Parietal lobe (tissue), 2 donors: ENCODE data around the gene SKOR1. TPM values are rescaled to one million over a fixed set of nuclear protein-coding genes. Genes with fewer than 3 reads are reported as not detected.

ENCODE experiments used
- small RNA-seq: library from RNA; depleted of rRNA; stranded (forward); fragments of <200 nt; gene quantifications from one replicate; pipeline ENCODE3, GENCODE V24; 2014; ENCODE audit warnings: low replicate concordance
- total RNA-seq: library from RNA; depleted of rRNA; stranded (reverse); fragments of >200 nt; gene quantifications from one replicate; pipeline ENCODE4 v1.2.3, GENCODE V29; 2014

Gene SKOR1, protein sequence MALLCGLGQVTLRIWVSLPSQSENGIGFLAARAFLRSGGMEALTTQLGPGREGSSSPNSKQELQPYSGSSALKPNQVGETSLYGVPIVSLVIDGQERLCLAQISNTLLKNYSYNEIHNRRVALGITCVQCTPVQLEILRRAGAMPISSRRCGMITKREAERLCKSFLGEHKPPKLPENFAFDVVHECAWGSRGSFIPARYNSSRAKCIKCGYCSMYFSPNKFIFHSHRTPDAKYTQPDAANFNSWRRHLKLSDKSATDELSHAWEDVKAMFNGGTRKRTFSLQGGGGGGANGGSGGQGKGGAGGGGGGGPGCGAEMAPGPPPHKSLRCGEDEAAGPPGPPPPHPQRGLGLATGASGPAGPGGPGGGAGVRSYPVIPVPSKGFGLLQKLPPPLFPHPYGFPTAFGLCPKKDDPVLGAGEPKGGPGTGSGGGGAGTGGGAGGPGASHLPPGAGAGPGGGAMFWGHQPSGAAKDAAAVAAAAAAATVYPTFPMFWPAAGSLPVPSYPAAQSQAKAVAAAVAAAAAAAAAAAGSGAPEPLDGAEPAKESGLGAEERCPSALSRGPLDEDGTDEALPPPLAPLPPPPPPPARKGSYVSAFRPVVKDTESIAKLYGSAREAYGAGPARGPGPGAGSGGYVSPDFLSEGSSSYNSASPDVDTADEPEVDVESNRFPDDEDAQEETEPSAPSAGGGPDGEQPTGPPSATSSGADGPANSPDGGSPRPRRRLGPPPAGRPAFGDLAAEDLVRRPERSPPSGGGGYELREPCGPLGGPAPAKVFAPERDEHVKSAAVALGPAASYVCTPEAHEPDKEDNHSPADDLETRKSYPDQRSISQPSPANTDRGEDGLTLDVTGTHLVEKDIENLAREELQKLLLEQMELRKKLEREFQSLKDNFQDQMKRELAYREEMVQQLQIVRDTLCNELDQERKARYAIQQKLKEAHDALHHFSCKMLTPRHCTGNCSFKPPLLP
- total RNA-seq: 0.63 TPM

DNA sequence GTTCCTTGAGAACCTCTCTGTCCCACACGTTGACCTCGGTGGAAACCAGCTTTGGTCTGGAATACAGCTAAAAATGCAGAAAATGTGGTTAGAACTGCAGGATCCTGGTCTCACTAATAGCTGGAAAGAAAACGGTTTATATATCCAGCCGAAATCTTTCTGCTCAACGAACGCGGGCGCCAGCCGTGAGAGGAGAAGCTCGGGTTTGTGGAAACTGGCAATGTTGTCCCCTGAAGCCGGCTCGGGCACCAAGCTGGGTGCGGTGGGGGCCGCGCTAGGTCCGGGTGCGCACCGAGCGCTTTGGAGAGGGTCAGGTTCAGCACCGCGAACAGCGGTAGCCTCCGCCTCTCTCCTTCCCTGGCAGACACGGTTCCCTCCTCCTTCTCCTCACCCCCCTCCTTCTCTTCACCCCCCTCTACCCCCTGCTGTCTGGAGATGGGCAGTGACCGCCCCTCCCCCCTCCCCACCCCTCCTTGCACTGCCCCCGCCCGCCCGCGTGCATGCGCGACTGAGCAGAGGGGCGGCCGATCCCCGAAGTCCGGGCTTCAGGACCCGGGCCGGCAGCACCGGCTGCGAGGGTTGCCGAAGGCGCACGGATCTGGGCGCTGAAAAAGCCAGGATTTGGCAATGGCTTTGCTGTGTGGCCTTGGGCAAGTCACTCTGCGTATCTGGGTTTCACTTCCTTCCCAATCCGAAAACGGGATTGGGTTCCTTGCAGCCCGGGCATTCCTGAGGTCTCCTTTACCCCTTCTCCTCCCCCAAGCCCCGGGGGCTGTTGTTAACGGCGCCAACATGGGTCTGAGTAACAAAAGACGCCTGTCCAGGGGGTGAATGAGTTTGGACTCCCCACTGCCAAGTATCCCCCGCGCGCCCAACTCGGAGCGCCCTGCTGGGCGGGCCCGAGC, at the start of gene SKOR1:
TSS of gene SKOR1 (plus strand) at position 534 of the 905 bp plus-strand sequence. CDS start at position 628, 94 bp downstream.

DNA sequence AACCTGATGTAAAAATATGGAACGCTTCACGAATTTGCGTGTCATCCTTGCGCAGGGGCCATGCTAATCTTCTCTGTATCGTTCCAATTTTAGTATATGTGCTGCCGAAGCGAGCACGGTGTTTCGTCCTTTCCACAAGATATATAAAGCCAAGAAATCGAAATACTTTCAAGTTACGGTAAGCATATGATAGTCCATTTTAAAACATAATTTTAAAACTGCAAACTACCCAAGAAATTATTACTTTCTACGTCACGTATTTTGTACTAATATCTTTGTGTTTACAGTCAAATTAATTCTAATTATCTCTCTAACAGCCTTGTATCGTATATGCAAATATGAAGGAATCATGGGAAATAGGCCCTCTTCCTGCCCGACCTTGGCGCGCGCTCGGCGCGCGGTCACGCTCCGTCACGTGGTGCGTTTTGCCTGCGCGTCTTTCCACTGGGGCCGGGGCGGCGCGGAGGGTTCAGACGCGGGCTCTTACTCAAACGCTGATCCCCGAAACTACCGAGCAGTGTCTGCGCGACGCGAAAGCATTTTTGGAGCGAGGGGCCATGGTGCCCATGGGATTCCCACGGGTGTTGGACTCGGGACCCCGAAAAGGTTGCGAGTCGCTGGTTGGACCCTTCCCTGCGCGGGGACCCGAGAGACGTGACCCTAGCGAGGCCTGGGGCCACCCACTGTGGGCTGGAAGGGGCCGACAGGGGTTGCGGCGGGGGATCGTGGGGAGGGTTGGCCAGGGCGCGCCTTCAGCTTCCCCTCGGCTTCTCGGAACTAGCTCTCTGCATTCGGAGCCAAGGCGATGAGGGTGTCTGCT, 14.8 kb downstream of the SKOR1 start, which contains the start of gene RNU6-1:
TSS of gene RNU6-1 (minus strand) at position 117 of the 820 bp plus-strand sequence.

Small RNA genes lying within 50 kb of the gene (small RNA-seq; reads per million reads assigned to genes)
- not detected for gene RNU6-1

Other genes starting within 250 kb of the SKOR1 start
- not detected for gene RNU6-1, start 14.5 kb downstream of the SKOR1 start, total RNA-seq
- gene PIAS1, start 228.8 kb downstream of the SKOR1 start, total RNA-seq: 50.7 TPM